ENCODE results near the gene ZNF224. TPM values are rescaled to one million over a fixed set of nuclear protein-coding genes. Genes with fewer than 3 reads are reported as not detected.

The ZNF224 gene
- total RNA-seq, result 3.4 and 8.2 TPM in 2 replicates

GRCh38 chr19:44093931-44094765 is at the start of gene ZNF224:
Gene ZNF224 (plus strand): TSS chr19:44094361. CDS start chr19:44097874, 3,513 bp downstream.

GRCh38 chr19:44051650-44052402 is 42.3 kb upstream of the ZNF224 start, which contains the start of gene ZNF223:
Gene ZNF223 (plus strand): TSS chr19:44052036. CDS start chr19:44055177, 3,141 bp downstream.

GRCh38 chr19:44071824-44072542 is 22.2 kb upstream of the ZNF224 start, which contains the start of gene ZNF284:
Gene ZNF284 (plus strand): TSS chr19:44072159. CDS start chr19:44076390, 4,231 bp downstream.

GRCh38 chr19:44113138-44113783 is 19.1 kb downstream of the ZNF224 start, which contains the start of gene ZNF225:
Gene ZNF225 (plus strand): TSS chr19:44113399. CDS start chr19:44115828, 2,429 bp downstream.

GRCh38 chr19:44141191-44142058 is 47.3 kb downstream of the ZNF224 start, which contains the start of gene ZNF234:
Gene ZNF234 (plus strand): TSS chr19:44141554. CDS start chr19:44144633, 3,079 bp downstream.

Other genes starting within 250 kb of the ZNF224 start
- gene ZNF404, start 210.4 kb upstream of the ZNF224 start, total RNA-seq, result 1.0 TPM in 2 replicates
- 5.6 and 5.9 TPM in 2 replicates for gene ZNF45, start 159.1 kb upstream of the ZNF224 start, total RNA-seq
- gene ZNF221, start 143.1 kb upstream of the ZNF224 start, total RNA-seq, result 1.9 and 3.0 TPM in 2 replicates
- gene ZNF155, start 110.2 kb upstream of the ZNF224 start, total RNA-seq, result 2.9 and 4.8 TPM in 2 replicates
- gene ZNF230, start 91.4 kb upstream of the ZNF224 start, total RNA-seq, result 1.2 and 2.2 TPM in 2 replicates
- gene ZNF222, start 69.0 kb upstream of the ZNF224 start, total RNA-seq, result 1.8 and 4.9 TPM in 2 replicates
- gene ZNF223, start 42.3 kb upstream of the ZNF224 start, total RNA-seq, result 2.4 and 3.5 TPM in 2 replicates
- gene ZNF284, start 22.2 kb upstream of the ZNF224 start, total RNA-seq, result 0.74 and 1.0 TPM in 2 replicates
- 1.5 and 2.4 TPM in 2 replicates for gene ZNF225, start 19.0 kb downstream of the ZNF224 start, total RNA-seq
- 2.4 and 3.1 TPM in 2 replicates for gene ZNF234, start 47.2 kb downstream of the ZNF224 start, total RNA-seq
- gene ZNF226, start 70.7 kb downstream of the ZNF224 start, total RNA-seq, result 8.0 and 10.8 TPM in 2 replicates
- 6.1 and 7.1 TPM in 2 replicates for gene ZNF227, start 118.2 kb downstream of the ZNF224 start, total RNA-seq
- 0.17 and 0.30 TPM in 2 replicates for gene ZNF233, start 165.5 kb downstream of the ZNF224 start, total RNA-seq
- 0.45 and 1.3 TPM in 2 replicates for gene ZNF235, start 210.7 kb downstream of the ZNF224 start, total RNA-seq